ENCODE measurements around the gene PTPRM. TPM values are rescaled to one million over a fixed set of nuclear protein-coding genes. Genes with fewer than 3 reads are reported as not detected.

The PTPRM gene
- total and polyA plus RNA-seq, 2 experiments from 2014 or later: 30.9 to 62.8 TPM

DNA sequence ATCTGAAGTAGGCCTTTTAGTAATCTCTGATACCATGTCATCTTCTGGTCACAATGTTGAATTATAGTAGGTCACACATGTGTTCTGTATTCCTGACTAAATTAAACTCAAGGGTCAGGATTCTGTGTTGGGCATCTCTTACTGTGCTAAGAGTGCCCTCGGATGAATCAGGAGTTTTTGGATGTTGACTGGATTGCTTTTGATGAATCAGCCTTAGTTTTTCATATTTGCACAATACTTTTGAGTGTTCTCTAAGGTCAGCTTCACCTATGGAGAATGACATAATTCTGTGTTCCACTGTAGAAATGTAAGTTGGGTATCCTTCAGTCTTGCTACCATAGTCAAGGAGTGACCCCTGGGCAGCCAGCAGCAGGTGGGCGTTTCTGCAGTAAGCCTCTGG, 190.1 kb downstream of the PTPRM start:
- peak; percentile 67 for DNase-seq
- no peak overlapping the region for H3K4me3 ChIP-seq
- H3K9ac ChIP-seq: no peak overlapping the region
- 62 to 67% methylated on average over 2 of the region's 2 CpGs for whole genome bisulfite sequencing, 2 experiments (ENCODE audit: low coverage in 1 of 2, low lambda C conversion rate in 2 of 2, missing lambda C conversion rate in 2 of 2)
- no peaks in the 10 kb centered on the region for H3K27me3 ChIP-seq (replicated peaks; ENCODE audit: insufficient read depth)
- no peaks in the 10 kb centered on the region for H3K9me2 ChIP-seq (ENCODE audit: insufficient read depth)
- no peak overlapping the region for H2AFZ ChIP-seq
- no peaks in the 10 kb centered on the region for H3K36me3 ChIP-seq (ENCODE audit: low read depth)
- H3K4me1 ChIP-seq (ENCODE audit: insufficient read depth): peaks cover 17% of the 10 kb centered on the region
- in situ Hi-C loops (cut with MboI): no loop called here
- no peaks in the 10 kb centered on the region for H3K9me3 ChIP-seq (ENCODE audit: low read depth)
- H4K20me1 ChIP-seq (ENCODE audit: insufficient read depth): no peaks in the 10 kb centered on the region; the same call in 1 of the 2 replicates
- H3K27ac ChIP-seq: no peak overlapping the region
- TF ChIP-seq EZH2phosphoT487 (IDR thresholded peaks at IDR 0.05; ENCODE audit: insufficient read depth, low read depth) (no peak), EZH2 (IDR thresholded peaks at IDR 0.05; ENCODE audit: insufficient read depth, poor library complexity, severe bottlenecking) (no peak)
- no peak overlapping the region for H3K4me2 ChIP-seq (ENCODE audit: unreplicated experiment)
- H3K79me2 ChIP-seq (ENCODE audit: insufficient read depth): no peaks in the 10 kb centered on the region
- no peaks in the 10 kb centered on the region for H3F3A ChIP-seq (ENCODE audit: insufficient read depth)

DNA sequence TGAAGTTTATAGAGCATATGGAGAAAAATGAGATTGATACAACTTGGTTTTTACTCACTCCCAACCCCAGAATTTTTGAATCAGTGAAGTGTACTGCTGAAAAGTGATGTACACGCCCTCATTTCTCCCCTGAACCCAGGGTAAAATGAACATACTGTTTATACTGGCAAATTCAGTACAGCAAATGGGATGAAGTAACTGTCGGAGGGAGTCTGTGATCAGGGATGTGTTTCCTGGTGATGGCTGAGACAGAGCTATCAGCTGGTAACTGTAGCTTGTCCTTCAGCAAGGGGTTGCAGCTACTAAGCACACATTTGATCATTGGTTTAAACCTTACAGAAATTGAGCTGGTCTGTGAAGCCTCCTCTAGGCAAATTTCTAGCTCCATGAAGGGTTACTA, 191.6 kb downstream of the PTPRM start:
- Histone ChIP-seq H3K36me3 (ENCODE audit: low read depth) (no peaks in the 10 kb centered on the region), H3F3A (ENCODE audit: insufficient read depth) (no peaks in the 10 kb centered on the region), H3K4me1 (ENCODE audit: insufficient read depth) (peaks cover 17% of the 10 kb centered on the region), H3K9me2 (ENCODE audit: insufficient read depth) (no peaks in the 10 kb centered on the region), H3K27ac (no peak overlapping the region), H3K9me3 (ENCODE audit: low read depth) (no peaks in the 10 kb centered on the region), H3K79me2 (ENCODE audit: insufficient read depth) (no peaks in the 10 kb centered on the region), H4K20me1 (ENCODE audit: insufficient read depth) (no peaks in the 10 kb centered on the region; the same call in 1 of the 2 replicates), H3K27me3 (replicated peaks; ENCODE audit: insufficient read depth) (no peaks in the 10 kb centered on the region), H3K9ac (no peak overlapping the region), H3K4me2 (ENCODE audit: unreplicated experiment) (no peak overlapping the region), H2AFZ (no peak overlapping the region), H3K4me3 (no peak overlapping the region)
- 87 to 89% methylated on average over 2 of the region's 2 CpGs for WGBS, 2 experiments (ENCODE audit: low coverage in 1 of 2, low lambda C conversion rate in 2 of 2, missing lambda C conversion rate in 2 of 2)
- in situ Hi-C loops (cut with MboI): no loop called here
- DNase-seq: no peak
- no peak for TF ChIP-seq EZH2phosphoT487 (IDR thresholded peaks at IDR 0.05; ENCODE audit: insufficient read depth, low read depth)

DNA sequence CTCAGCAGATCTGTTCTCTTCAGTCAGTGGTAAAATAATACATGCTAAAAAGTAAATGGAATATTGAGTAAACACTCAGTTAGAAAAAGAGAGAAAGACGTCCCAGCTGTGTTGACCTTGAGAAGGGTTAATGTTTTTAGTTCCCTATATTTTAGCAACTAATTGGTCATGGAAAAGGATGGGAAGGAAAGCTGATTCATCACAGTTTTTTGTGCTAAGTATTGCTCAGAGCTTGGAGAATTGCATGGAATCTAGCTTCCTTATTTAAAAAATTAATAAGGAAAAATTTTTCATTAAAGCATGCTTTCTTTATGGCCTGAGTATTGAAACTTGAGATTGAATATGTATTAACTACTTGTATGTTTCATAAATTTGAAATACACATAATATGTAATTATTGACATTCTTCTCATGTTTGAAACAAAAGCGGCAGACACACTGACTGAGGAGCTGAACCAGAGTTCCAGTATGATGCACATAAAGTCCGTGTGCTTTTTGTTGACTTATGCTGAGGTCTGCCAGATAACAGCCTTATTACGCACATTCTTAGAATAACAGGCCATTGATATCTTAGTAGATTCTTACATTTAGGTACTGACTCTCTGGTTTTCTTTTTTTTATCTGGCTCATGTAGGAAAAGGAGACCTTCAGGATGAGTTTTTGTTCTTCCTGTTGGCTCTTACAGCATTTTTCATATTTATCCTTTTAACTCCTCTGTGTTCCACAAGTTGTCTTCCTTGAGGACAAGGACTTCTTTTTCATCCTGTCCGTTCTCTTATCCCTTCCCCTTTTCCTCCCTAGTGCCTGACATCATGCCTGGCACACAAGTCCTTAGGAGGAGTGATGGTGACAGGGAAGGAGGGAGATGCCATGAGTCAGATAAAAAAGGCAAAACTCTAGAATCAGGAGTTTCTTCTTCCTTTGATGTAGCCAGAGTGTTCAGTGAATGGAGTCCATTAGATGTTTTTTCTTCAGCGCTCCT, 194.1 kb downstream of the PTPRM start:
- Histone ChIP-seq H3K9ac (no peak overlapping the region), H3K4me3 (no peak overlapping the region), H3K9me2 (ENCODE audit: insufficient read depth) (no peaks in the 10 kb centered on the region), H2AFZ (no peak overlapping the region), H4K20me1 (ENCODE audit: insufficient read depth) (no peaks in the 10 kb centered on the region; the same call in 1 of the 2 replicates), H3K27me3 (replicated peaks; ENCODE audit: insufficient read depth) (no peaks in the 10 kb centered on the region), H3K27ac (no peak overlapping the region), H3K9me3 (ENCODE audit: low read depth) (no peaks in the 10 kb centered on the region), H3K4me1 (ENCODE audit: insufficient read depth) (peaks cover 17% of the 10 kb centered on the region), H3K79me2 (ENCODE audit: insufficient read depth) (no peaks in the 10 kb centered on the region), H3K4me2 (ENCODE audit: unreplicated experiment) (no peak overlapping the region), H3F3A (ENCODE audit: insufficient read depth) (no peaks in the 10 kb centered on the region), H3K36me3 (ENCODE audit: low read depth) (no peaks in the 10 kb centered on the region)
- 67 to 68% methylated on average over 6 of the region's 6 CpGs for WGBS, 2 experiments (ENCODE audit: low coverage in 1 of 2, low lambda C conversion rate in 2 of 2, missing lambda C conversion rate in 2 of 2)
- in situ Hi-C loops (cut with MboI): no loop called here
- DNase-seq: peak; percentile 36
- TF ChIP-seq EZH2phosphoT487 (IDR thresholded peaks at IDR 0.05; ENCODE audit: insufficient read depth, low read depth): no peak
- TF ChIP-seq EZH2 (IDR thresholded peaks at IDR 0.05; ENCODE audit: insufficient read depth, poor library complexity, severe bottlenecking): no peak

DNA sequence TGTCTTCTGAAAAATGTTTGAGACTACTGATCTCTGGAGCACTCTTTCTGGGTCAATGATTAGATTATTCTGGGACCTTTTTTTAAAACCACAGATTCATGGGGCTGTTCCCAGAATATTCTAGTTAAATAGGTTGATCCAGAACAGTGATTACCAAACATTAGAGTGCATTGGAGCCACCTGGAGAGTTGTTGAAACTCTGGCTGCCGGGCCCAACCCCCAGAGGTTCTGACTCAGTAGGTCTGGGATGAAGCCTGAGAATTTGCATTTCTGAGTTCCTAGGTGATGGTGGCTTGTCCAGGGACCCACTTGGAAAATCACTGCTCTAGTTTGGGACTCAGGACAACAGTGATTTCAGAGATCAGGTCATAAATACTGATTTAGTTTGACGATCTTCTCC, 197.3 kb downstream of the PTPRM start:
- Histone ChIP-seq H4K20me1 (ENCODE audit: insufficient read depth) (no peaks in the 10 kb centered on the region; the same call in 1 of the 2 replicates), H3K9ac (no peak overlapping the region), H3K9me2 (ENCODE audit: insufficient read depth) (no peaks in the 10 kb centered on the region), H3F3A (ENCODE audit: insufficient read depth) (no peaks in the 10 kb centered on the region), H3K79me2 (ENCODE audit: insufficient read depth) (no peaks in the 10 kb centered on the region), H3K36me3 (ENCODE audit: low read depth) (no peaks in the 10 kb centered on the region), H3K9me3 (ENCODE audit: low read depth) (no peaks in the 10 kb centered on the region), H3K27ac (no peak overlapping the region), H2AFZ (no peak overlapping the region), H3K4me2 (ENCODE audit: unreplicated experiment) (no peak overlapping the region), H3K27me3 (replicated peaks; ENCODE audit: insufficient read depth) (no peaks in the 10 kb centered on the region), H3K4me1 (ENCODE audit: insufficient read depth) (peaks cover 8% of the 10 kb centered on the region; the same call in 1 of the 2 replicates), H3K4me3 (no peak overlapping the region)
- WGBS, 2 experiments (ENCODE audit: low coverage in 1 of 2, low lambda C conversion rate in 2 of 2, missing lambda C conversion rate in 2 of 2): 96 to 100% methylated on average over 2 of the region's 2 CpGs
- TF ChIP-seq EZH2 (IDR thresholded peaks at IDR 0.05; ENCODE audit: insufficient read depth, poor library complexity, severe bottlenecking) (no peak), EZH2phosphoT487 (IDR thresholded peaks at IDR 0.05; ENCODE audit: insufficient read depth, low read depth) (no peak)
- in situ Hi-C loops (cut with MboI): no loop called here
- DNase-seq: no peak
